DND-41 (cell line): ENCODE results near the gene IFNL4.
"Not testable (repeated sequence)": the region's sequence is repeated elsewhere in the genome, so short reads cannot be mapped to it uniquely, and the experiment has no call there.

Experiments used
- ATAC-seq: fragments of 200-7000 bp; cut with Tn5 transposase; 3 replicates; pipeline ENCODE4 v1.9.1; 2021; ENCODE audit warnings: low read depth; ENCODE audit not compliant: insufficient read depth
- DNase-seq: peaks from one replicate; pipeline ENCODE4 v3.0.0-alpha.2; 2020
- H2AFZ ChIP-seq: 2 replicates; pipeline ENCODE4 v1.6.0; 2012; ENCODE audit warnings: low read depth, low read length
- H3K27ac ChIP-seq: 2 replicates; pipeline ENCODE4 v1.5.1; 2012; ENCODE audit warnings: low read length, inconsistent platforms
- H3K27me3 ChIP-seq: fragments of 200-600 bp; sonication (generic); 2 replicates; pipeline ENCODE4 v1.6.0; 2012; ENCODE audit warnings: low read length, mild to moderate bottlenecking, inconsistent platforms; ENCODE audit not compliant: insufficient read depth, poor library complexity
- H3K36me3 ChIP-seq: 2 replicates; pipeline ENCODE4 v1.5.1; 2012; ENCODE audit warnings: low read length, inconsistent platforms; ENCODE audit not compliant: insufficient read depth
- H3K4me1 ChIP-seq: 2 replicates; pipeline ENCODE4 v1.5.1; 2012; ENCODE audit warnings: mild to moderate bottlenecking, low read length; ENCODE audit not compliant: insufficient read depth
- H3K4me2 ChIP-seq: 2 replicates; pipeline ENCODE4 v1.6.0; 2012; ENCODE audit warnings: mild to moderate bottlenecking, moderate library complexity, low read length, inconsistent platforms; ENCODE audit not compliant: insufficient read depth
- H3K4me3 ChIP-seq, 2 experiments: fragments of 200-600 bp in 1 of 2; shearing (Covaris generic) in 1 of 2; 2 replicates each; pipeline ENCODE4 v1.5.1; 2012 to 2016; ENCODE audit warnings: inconsistent platforms in 2 of 2, low read length in 2 of 2, mild to moderate bottlenecking in 2 of 2, low read depth in 1 of 2, moderate library complexity in 1 of 2
- H3K79me2 ChIP-seq: 2 replicates; pipeline ENCODE4 v1.6.0; 2012; ENCODE audit warnings: low read length, inconsistent platforms; ENCODE audit not compliant: insufficient read depth
- H3K9ac ChIP-seq: 2 replicates; pipeline ENCODE4 v1.6.0; 2012; ENCODE audit warnings: low read depth, mild to moderate bottlenecking, inconsistent platforms, low read length, moderate library complexity
- H3K9me3 ChIP-seq: 2 replicates; pipeline ENCODE4 v1.5.1; 2012; ENCODE audit warnings: low read length, moderate library complexity, mild to moderate bottlenecking, inconsistent platforms; ENCODE audit not compliant: insufficient read depth, severe bottlenecking
- H4K20me1 ChIP-seq: 2 replicates; pipeline ENCODE4 v1.6.0; 2012; ENCODE audit warnings: low read length; ENCODE audit not compliant: insufficient read depth
- CTCF ChIP-seq: IDR thresholded peaks from 2 replicates; pipeline ENCODE4 v1.5.1; 2012; ENCODE audit warnings: borderline replicate concordance, low read length, moderate library complexity, mild to moderate bottlenecking; ENCODE audit not compliant: poor library complexity, severe bottlenecking; ENCODE audit errors: extremely low read depth
- EZH2 ChIP-seq: IDR thresholded peaks from 3 replicates; pipeline ENCODE4 v1.6.1; 2012; ENCODE audit warnings: borderline replicate concordance, low read depth, mild to moderate bottlenecking, moderate library complexity, low read length, inconsistent platforms; ENCODE audit not compliant: severe bottlenecking

The IFNL4 gene

GRCh38 chr19:39223703-39224279, 24.9 kb downstream of the IFNL4 start:
- H3K36me3 ChIP-seq = no peaks in the 10 kb centered on the region
- no peaks in the 10 kb centered on the region for H3K79me2 ChIP-seq
- DNase-seq (peak; percentile 71), ATAC-seq (peak; percentile 86)
- H3K4me3 ChIP-seq = no peak overlapping the region
- H4K20me1 ChIP-seq = no peaks in the 10 kb centered on the region
- no peaks in the 10 kb centered on the region for H3K4me1 ChIP-seq
- H3K27ac ChIP-seq = no peak overlapping the region
- H3K27me3 ChIP-seq = no peaks in the 10 kb centered on the region
- no peak overlapping the region for H3K4me2 ChIP-seq
- no peak overlapping the region for H3K9ac ChIP-seq
- H3K9me3 ChIP-seq = no peaks in the 10 kb centered on the region
- H2AFZ ChIP-seq = no peak overlapping the region
- TF ChIP-seq CTCF (no peak), EZH2 (no peak)

DNA sequence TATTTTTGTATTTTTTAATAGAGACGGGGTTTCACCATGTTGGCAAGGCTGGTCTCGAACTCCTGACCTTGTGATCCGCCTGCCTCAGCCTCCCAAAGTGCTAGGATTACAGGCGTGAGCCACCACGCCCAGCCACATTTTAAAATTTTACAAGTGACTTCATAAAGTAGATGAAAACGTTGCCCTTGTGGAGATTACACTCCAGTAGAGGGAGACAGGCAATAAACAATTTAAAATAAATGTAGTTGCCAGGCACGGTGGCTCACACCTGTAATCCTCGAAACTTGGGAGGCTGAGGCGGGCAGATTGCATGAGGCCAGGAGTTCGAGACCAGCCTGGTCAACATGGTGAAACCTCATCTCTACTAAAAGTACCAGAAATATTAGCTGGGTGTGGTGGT, 29.5 kb downstream of the IFNL4 start:
- not testable (repeated sequence) for H3K4me3 ChIP-seq, H3K4me1 ChIP-seq, H3K4me2 ChIP-seq, ATAC-seq, H3K36me3 ChIP-seq, H3K27ac ChIP-seq, H4K20me1 ChIP-seq, DNase-seq, H3K9ac ChIP-seq, H2AFZ ChIP-seq, H3K79me2 ChIP-seq, H3K9me3 ChIP-seq, H3K27me3 ChIP-seq
- peak; percentile 2 for TF ChIP-seq CTCF

DNA sequence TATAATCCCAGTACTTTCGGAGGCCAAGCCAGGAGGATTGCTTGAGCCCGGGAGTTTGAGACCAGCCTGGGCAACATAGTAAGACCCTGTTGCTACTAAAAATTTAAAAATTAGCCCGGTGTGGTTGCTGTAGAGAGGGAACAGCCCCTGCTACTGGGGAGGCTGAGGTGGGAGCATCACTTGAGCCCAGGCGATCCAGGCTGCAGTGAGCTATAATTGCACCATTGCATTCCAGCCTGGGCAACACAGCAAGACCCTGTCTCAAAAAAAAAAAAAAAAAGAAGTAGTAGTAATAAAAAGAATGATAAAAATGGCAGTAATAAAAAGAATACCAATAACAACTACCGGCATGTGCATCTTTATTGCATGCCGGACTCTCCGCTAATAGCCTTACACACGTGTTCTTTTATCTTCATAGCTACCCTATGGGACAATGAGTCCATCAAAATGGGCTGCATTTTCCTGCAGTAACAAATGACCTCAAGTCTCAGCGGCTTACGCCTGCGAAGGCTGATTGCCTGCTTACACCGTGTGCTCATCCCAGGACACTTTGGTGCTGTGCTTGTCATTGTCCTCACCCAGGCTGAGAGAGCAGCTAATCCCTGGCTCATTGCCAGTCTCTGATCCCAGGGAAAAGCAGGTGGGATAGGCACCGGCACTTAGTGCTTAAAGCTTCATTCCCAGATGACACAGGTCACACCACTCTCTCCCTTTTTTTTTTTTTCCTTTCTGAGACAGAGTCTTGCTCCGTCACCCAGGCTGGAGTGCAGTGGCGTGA, 30.2 kb downstream of the IFNL4 start:
- H3K4me3 ChIP-seq = no peak overlapping the region
- H3K4me2 ChIP-seq = no peak overlapping the region
- H3K9ac ChIP-seq = no peak overlapping the region
- H3K9me3 ChIP-seq = no peaks in the 10 kb centered on the region
- H2AFZ ChIP-seq = no peak overlapping the region
- TF ChIP-seq EZH2 (no peak), CTCF (no peak)
- H3K36me3 ChIP-seq = no peaks in the 10 kb centered on the region
- H4K20me1 ChIP-seq = no peaks in the 10 kb centered on the region
- no peak overlapping the region for H3K27ac ChIP-seq
- no peak for DNase-seq
- no peaks in the 10 kb centered on the region for H3K27me3 ChIP-seq
- H3K4me1 ChIP-seq = no peaks in the 10 kb centered on the region
- no peaks in the 10 kb centered on the region for H3K79me2 ChIP-seq
- no peak for ATAC-seq
